Endothelial cell of umbilical vein (primary cell): ENCODE results near the gene AMOT. TPM values are rescaled to one million over a fixed set of nuclear protein-coding genes. Genes with fewer than 3 reads are reported as not detected.

Experiments used
- BruUV-seq: library from RNA; stranded (reverse); fragments of 400-500 nt; replicated peaks from 2 replicates; lab custom pipeline; 2021; lab: Mats Ljungman, UMichigan
- CTCF ChIA-PET: fragments of 300-600, 350-600 bp; sonication (Branson Sonifier 250); formaldehyde crosslinking; loops from one replicate; lab custom pipeline; 2021; ENCODE audit warnings: antibody characterized with exemption, inconsistent platforms; lab: Charles Lee
- POLR2A ChIA-PET: fragments of 300-600, 350-600 bp; sonication (Branson Sonifier 250); formaldehyde crosslinking; loops from one replicate; lab custom pipeline; 2021; ENCODE audit warnings: antibody characterized with exemption, inconsistent platforms; lab: Charles Lee
- DNase-seq: peaks from one replicate; pipeline ENCODE4 v3.0.0-alpha.2; 2011; ENCODE audit warnings: low read depth, low spot score
- FAIRE-seq: peaks from 2 replicates; lab custom pipeline; 2011; peaks lifted over from hg19 to GRCh38; lab: Jason Lieb, UNC
- H2AFZ ChIP-seq: 2 replicates; pipeline ENCODE4 v1.6.0; 2012; ENCODE audit warnings: low read depth, low read length, control low read depth, inconsistent platforms
- H3K27ac ChIP-seq: 2 replicates; pipeline ENCODE4 v1.5.1; 2011; ENCODE audit warnings: low read depth, mild to moderate bottlenecking, control low read depth, low read length, moderate library complexity; ENCODE audit not compliant: insufficient read depth
- H3K27me3 ChIP-seq, 2 experiments: 2 replicates each; pipeline versions ENCODE4 v1.6.0 to v1.6.1; 2011; ENCODE audit warnings: low read length in 2 of 2, mixed read lengths in 1 of 2; ENCODE audit not compliant: control insufficient read depth in 2 of 2, insufficient read depth in 2 of 2
- H3K36me3 ChIP-seq, 2 experiments: 2 replicates in 1 of 2; 3 replicates in 1 of 2; pipeline ENCODE4 v1.5.1; 2011; ENCODE audit warnings: low read length in 2 of 2, mild to moderate bottlenecking in 1 of 2, moderate library complexity in 1 of 2; ENCODE audit not compliant: control insufficient read depth in 2 of 2, insufficient read depth in 2 of 2; ENCODE audit errors: extremely low read depth in 1 of 2
- H3K4me1 ChIP-seq: 3 replicates; pipeline ENCODE4 v1.5.1; 2011; ENCODE audit warnings: mild to moderate bottlenecking, low read length; ENCODE audit not compliant: control insufficient read depth, insufficient read depth; ENCODE audit errors: extremely low read depth
- H3K4me2 ChIP-seq: 2 replicates; pipeline ENCODE4 v1.6.1; 2011; ENCODE audit warnings: low read length, control low read depth, mixed read lengths; ENCODE audit not compliant: insufficient read depth
- H3K4me3 ChIP-seq, 3 experiments: fragments of 200-600 bp in 1 of 3; sonication (generic), shearing (Covaris generic) in 1 of 3; replicated peaks in 1 of 3; 2 replicates each; pipeline ENCODE4 v1.5.1; 2011 to 2016; ENCODE audit warnings: control low read depth in 3 of 3, low read length in 3 of 3, mild to moderate bottlenecking in 2 of 3, inconsistent platforms in 1 of 3, low read depth in 1 of 3, moderate library complexity in 1 of 3; ENCODE audit not compliant: insufficient read depth in 1 of 3
- H3K79me2 ChIP-seq: 2 replicates; pipeline ENCODE4 v1.6.0; 2012; ENCODE audit warnings: low read length, inconsistent platforms; ENCODE audit not compliant: control insufficient read depth, insufficient read depth
- H3K9ac ChIP-seq: replicated peaks from 2 replicates; pipeline ENCODE3; 2011; ENCODE audit warnings: low read length, control low read depth; ENCODE audit not compliant: insufficient read depth; ENCODE audit errors: extremely low read depth
- H3K9me1 ChIP-seq: replicated peaks from 3 replicates; pipeline ENCODE4 v1.6.0; 2011; ENCODE audit warnings: mild to moderate bottlenecking, low read length; ENCODE audit not compliant: control insufficient read depth, insufficient read depth; ENCODE audit errors: extremely low read depth
- H3K9me3 ChIP-seq: replicated peaks from 2 replicates; pipeline ENCODE4 v1.5.1; 2012; ENCODE audit warnings: low read length, inconsistent platforms; ENCODE audit not compliant: control insufficient read depth, insufficient read depth
- H4K20me1 ChIP-seq: replicated peaks from 2 replicates; pipeline ENCODE3; 2011; ENCODE audit warnings: mild to moderate bottlenecking, low read length; ENCODE audit not compliant: control insufficient read depth, insufficient read depth; ENCODE audit errors: extremely low read depth
- EZH2 ChIP-seq: IDR thresholded peaks from 2 replicates; pipeline ENCODE4 v1.6.1; 2012; ENCODE audit warnings: borderline replicate concordance, low read depth, mild to moderate bottlenecking, moderate library complexity, low read length, inconsistent platforms; ENCODE audit not compliant: severe bottlenecking
- FOS ChIP-seq: IDR thresholded peaks from 2 replicates; pipeline ENCODE4 v1.6.1; 2011; ENCODE audit warnings: mild to moderate bottlenecking, low read length, moderate library complexity, borderline replicate concordance; ENCODE audit not compliant: insufficient read depth
- GATA2 ChIP-seq: IDR thresholded peaks from 2 replicates; pipeline ENCODE4 v1.7.0; 2011; ENCODE audit warnings: low read depth, mild to moderate bottlenecking, moderate library complexity, mixed read lengths, low read length; ENCODE audit not compliant: insufficient read length, insufficient read depth
- JUN ChIP-seq: IDR thresholded peaks from 2 replicates; pipeline ENCODE4 v1.6.1; 2011; ENCODE audit warnings: borderline replicate concordance, low read depth; ENCODE audit not compliant: insufficient read length, insufficient read depth
- MYC ChIP-seq: IDR thresholded peaks from one replicate; pipeline ENCODE4 v1.6.1; 2011; ENCODE audit warnings: mild to moderate bottlenecking, low read depth, low read length
- POLR2A ChIP-seq: IDR thresholded peaks from 2 replicates; pipeline ENCODE4 v1.6.1; 2012; ENCODE audit warnings: low read depth, mild to moderate bottlenecking, control low read depth, low read length
- POLR2AphosphoS5 ChIP-seq: IDR thresholded peaks from 2 replicates; pipeline ENCODE4 v1.6.1; 2012; ENCODE audit warnings: low read depth, mild to moderate bottlenecking, control low read depth, low read length, moderate library complexity; ENCODE audit not compliant: insufficient read depth
- dilution Hi-C: fragments of 300-500 bp; cut with MboI; formaldehyde crosslinking; loops from one replicate; pipeline ENCODE4 v1.15.0; 2019; ENCODE audit warnings: low sequenced_read_pairs; ENCODE audit not compliant: extremely low pct_ligation_motif_present
- intact Hi-C: fragments of 100-400 bp; cut with micrococcal nuclease; formaldehyde crosslinking; loops from one replicate; pipeline ENCODE4 v1.10.0; 2022
- polyA plus RNA-seq, 4 experiments: library from polyadenylated mRNA; depleted of rRNA in 3 of 4; stranded (reverse) in 3 of 4; unstranded in 1 of 4; fragments of >200 nt; gene quantifications; 2 replicates each; pipeline versions ENCODE4 v1.2.1 to v1.2.3, GENCODE V29; 2011 to 2012; ENCODE audit warnings: missing spikeins in 1 of 4
- total RNA-seq: library from RNA; stranded (reverse); gene quantifications from 2 replicates; pipeline ENCODE4 v1.2.3, GENCODE V29; 2021
- TF ChIP-seq, protein P1 (sequence below): IDR thresholded peaks from 2 replicates; pipeline ENCODE4 v1.6.1; 2011; ENCODE audit not compliant: insufficient read depth, insufficient read length
- TF ChIP-seq, protein P2 (sequence below), 2 donors: IDR thresholded peaks; 1 replicate in 1 of 2; 2 replicates in 1 of 2; pipeline ENCODE4 v1.5.1; 2011; ENCODE audit warnings: low read length in 2 of 2, mild to moderate bottlenecking in 2 of 2, moderate library complexity in 2 of 2, control low read depth in 1 of 2, inconsistent platforms in 1 of 2, low read depth in 1 of 2; ENCODE audit not compliant: insufficient read depth in 1 of 2; ENCODE audit errors: extremely low read depth in 1 of 2

The AMOT gene
- total and polyA plus RNA-seq, 2 donors (not counting 3 experiments of a cell fraction or from before 2014, with no cell fraction given), result 0.68 to 3.5 TPM

DNA sequence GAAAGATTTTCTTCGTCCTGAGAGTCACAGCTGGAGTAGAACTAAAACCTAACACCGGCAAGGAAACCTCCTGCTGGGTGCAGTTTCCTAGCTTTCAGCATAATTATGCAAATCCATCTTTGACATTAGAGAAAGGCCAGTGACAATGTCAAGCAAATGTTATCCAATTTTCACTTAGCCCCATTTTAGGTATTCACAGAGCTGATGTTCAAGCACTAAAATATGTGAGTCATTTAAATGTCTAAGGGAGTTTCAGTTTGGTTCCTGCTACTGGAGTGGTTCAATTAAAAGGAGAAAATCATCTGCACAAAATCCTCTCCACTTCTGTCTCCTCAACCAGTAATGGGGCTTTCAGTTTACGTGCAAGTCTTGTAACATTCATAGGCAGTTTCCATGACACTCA lies 37.1 kb upstream of the AMOT start:
- H3K9me3 ChIP-seq, result no peaks in the 10 kb centered on the region
- intact Hi-C loops (no loop called here), dilution Hi-C loops (no loop called here)
- no peaks in the 10 kb centered on the region for H3K79me2 ChIP-seq
- H3K27ac ChIP-seq, result no peak overlapping the region
- no peaks in the 10 kb centered on the region for H3K4me1 ChIP-seq
- ChIA-PET POLR2A (no interaction called here), CTCF (no interaction called here)
- no peak overlapping the region for H3K4me3 ChIP-seq
- DNase-seq (no peak), FAIRE-seq (no peak)
- H3K36me3 ChIP-seq, result no peaks in the 10 kb centered on the region
- no peak overlapping the region for H3K4me2 ChIP-seq
- no peak overlapping the region for H3K9ac ChIP-seq
- no peaks in the 10 kb centered on the region for H4K20me1 ChIP-seq
- TF ChIP-seq JUN, result no peak
- TF ChIP-seq MYC, result no peak
- TF ChIP-seq POLR2A, result no peak
- no peak for TF ChIP-seq GATA2
- TF ChIP-seq EZH2, result no peak
- TF ChIP-seq, protein P1, sequence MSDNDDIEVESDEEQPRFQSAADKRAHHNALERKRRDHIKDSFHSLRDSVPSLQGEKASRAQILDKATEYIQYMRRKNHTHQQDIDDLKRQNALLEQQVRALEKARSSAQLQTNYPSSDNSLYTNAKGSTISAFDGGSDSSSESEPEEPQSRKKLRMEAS, result no peak
- TF ChIP-seq POLR2AphosphoS5, result no peak
- no peak for TF ChIP-seq FOS
- TF ChIP-seq, protein P2, sequence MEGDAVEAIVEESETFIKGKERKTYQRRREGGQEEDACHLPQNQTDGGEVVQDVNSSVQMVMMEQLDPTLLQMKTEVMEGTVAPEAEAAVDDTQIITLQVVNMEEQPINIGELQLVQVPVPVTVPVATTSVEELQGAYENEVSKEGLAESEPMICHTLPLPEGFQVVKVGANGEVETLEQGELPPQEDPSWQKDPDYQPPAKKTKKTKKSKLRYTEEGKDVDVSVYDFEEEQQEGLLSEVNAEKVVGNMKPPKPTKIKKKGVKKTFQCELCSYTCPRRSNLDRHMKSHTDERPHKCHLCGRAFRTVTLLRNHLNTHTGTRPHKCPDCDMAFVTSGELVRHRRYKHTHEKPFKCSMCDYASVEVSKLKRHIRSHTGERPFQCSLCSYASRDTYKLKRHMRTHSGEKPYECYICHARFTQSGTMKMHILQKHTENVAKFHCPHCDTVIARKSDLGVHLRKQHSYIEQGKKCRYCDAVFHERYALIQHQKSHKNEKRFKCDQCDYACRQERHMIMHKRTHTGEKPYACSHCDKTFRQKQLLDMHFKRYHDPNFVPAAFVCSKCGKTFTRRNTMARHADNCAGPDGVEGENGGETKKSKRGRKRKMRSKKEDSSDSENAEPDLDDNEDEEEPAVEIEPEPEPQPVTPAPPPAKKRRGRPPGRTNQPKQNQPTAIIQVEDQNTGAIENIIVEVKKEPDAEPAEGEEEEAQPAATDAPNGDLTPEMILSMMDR (IDR thresholded peaks at IDR 0.05; ENCODE audit: extremely low read depth in 1 of 2, insufficient read depth in 1 of 2, low read depth in 1 of 2, low read length in 2 of 2), result no peak
- no peaks in the 10 kb centered on the region for H3K9me1 ChIP-seq
- no TSS peak for BruUV-seq
- no peak overlapping the region for H2AFZ ChIP-seq
- no peaks in the 10 kb centered on the region for H3K27me3 ChIP-seq
